ENCODE data around the gene KRTAP5-2.
"Not testable (repeated sequence)": the region's sequence is repeated elsewhere in the genome, so short reads cannot be mapped to it uniquely, and the experiment has no call there.

The KRTAP5-2 gene

GRCh38 chr11:1595994-1596575 lies 2.0 kb downstream of the KRTAP5-2 start:
- TF ChIP-seq CTCF (IDR thresholded peaks at IDR 0.05; ENCODE audit: insufficient read depth, missing control alignments): peak; percentile 1
- not testable (repeated sequence) for FAIRE-seq; DNase-seq (ENCODE audit: insufficient read length, low spot score)

- no peak for TF ChIP-seq CTCF (IDR thresholded peaks at IDR 0.05; ENCODE audit: insufficient read depth, missing control alignments)
- FAIRE-seq (no peak), DNase-seq (ENCODE audit: insufficient read length, low spot score) (no peak)
Measured at GRCh38 chr11:1592628-1593027, 5.5 kb downstream of the KRTAP5-2 start.

GRCh38 chr11:1589996-1590395 lies 8.1 kb downstream of the KRTAP5-2 start:
- FAIRE-seq (no peak), DNase-seq (ENCODE audit: insufficient read length, low spot score) (no peak)
- TF ChIP-seq CTCF (IDR thresholded peaks at IDR 0.05; ENCODE audit: insufficient read depth, missing control alignments): no peak

- FAIRE-seq; DNase-seq (ENCODE audit: insufficient read length, low spot score): not testable (repeated sequence)
Measured at GRCh38 chr11:1589191-1589963, 8.7 kb downstream of the KRTAP5-2 start.

GRCh38 chr11:1586699-1587098 lies 11.4 kb downstream of the KRTAP5-2 start:
- DNase-seq (ENCODE audit: insufficient read length, low spot score) (no peak), FAIRE-seq (no peak)
- no peak for TF ChIP-seq CTCF (IDR thresholded peaks at IDR 0.05; ENCODE audit: insufficient read depth, missing control alignments)

GRCh38 chr11:1584661-1585370 lies 13.3 kb downstream of the KRTAP5-2 start, which contains the start of gene KRTAP5-1:
TSS of gene KRTAP5-1 (minus strand) at chr11:1585283. CDS start at chr11:1585249, 34 bp downstream.
- not testable (repeated sequence) for DNase-seq (ENCODE audit: insufficient read length, low spot score); FAIRE-seq

GRCh38 chr11:1582909-1583308 lies 15.2 kb downstream of the KRTAP5-2 start:
- not testable (repeated sequence) for FAIRE-seq; DNase-seq (ENCODE audit: insufficient read length, low spot score)

- no peak for TF ChIP-seq CTCF (IDR thresholded peaks at IDR 0.05; ENCODE audit: insufficient read depth, missing control alignments)
Measured at GRCh38 chr11:1581976-1582375, 16.1 kb downstream of the KRTAP5-2 start.

More at GRCh38 chr11:1581976-1582375, 16.1 kb downstream of the KRTAP5-2 start:
- DNase-seq (ENCODE audit: insufficient read length, low spot score) (no peak), FAIRE-seq (no peak)

All from D721Med (cell line).